Measurements from ENCODE around the gene OSBPL2.

OSBPL2 gene

DNA sequence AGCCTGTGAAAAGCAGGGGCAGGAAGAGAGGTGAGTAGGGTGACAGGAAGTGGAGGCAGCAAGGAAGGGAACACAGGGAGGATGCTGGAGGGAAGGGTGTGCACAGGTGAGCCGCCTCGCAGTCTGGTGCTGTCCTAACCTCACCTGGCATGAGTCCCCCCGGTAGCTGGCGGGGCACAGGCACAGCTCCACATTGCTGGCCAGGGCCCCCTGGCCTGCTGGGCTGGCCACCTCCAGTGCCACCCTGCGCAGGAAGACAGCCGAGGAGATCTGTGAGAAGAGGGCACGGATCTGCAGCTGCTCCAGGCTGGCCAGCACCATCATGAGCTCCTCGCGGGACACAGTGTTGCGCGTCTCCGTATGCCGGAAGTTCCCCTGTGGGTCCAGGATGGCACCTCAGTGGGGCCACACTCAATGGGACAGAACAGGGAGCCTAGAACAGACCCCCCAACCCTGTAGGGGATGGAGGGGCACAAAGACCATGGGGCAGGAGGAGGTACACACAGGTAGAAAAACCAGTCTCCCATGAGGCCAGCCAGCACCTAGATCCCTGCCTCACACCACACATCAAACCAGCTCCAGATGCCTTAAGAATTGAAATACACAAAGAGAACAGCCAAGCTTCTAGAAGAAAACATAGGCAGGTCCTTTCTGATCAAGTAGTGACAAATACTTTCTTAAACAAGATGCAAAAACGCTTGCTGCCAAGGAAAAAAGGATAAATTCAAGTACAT lies 87.0 kb downstream of the OSBPL2 start:
- DNase-seq (ENCODE audit: low read depth in 2 of 2): no peak

DNA sequence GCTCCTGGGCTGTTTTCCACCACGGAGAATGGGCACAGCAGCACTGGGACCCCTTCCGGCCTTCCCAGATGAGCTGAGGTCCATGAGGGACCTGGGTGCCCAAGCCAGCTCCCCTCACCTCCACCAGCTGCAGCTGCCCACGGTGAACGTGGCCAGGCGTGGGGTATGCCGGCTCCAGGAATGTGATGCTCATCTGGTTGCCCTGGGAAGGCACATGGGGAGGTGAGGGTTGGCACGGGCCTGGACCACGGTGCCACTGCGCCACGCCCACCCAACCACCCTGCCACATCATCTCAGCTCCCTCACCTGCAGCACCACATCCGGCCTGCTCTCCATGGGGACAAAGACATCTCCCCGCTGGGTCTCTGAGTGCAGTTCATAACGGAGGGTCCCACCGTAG lies 88.2 kb downstream of the OSBPL2 start:
- no peak for DNase-seq (ENCODE audit: low read depth in 2 of 2)

DNA sequence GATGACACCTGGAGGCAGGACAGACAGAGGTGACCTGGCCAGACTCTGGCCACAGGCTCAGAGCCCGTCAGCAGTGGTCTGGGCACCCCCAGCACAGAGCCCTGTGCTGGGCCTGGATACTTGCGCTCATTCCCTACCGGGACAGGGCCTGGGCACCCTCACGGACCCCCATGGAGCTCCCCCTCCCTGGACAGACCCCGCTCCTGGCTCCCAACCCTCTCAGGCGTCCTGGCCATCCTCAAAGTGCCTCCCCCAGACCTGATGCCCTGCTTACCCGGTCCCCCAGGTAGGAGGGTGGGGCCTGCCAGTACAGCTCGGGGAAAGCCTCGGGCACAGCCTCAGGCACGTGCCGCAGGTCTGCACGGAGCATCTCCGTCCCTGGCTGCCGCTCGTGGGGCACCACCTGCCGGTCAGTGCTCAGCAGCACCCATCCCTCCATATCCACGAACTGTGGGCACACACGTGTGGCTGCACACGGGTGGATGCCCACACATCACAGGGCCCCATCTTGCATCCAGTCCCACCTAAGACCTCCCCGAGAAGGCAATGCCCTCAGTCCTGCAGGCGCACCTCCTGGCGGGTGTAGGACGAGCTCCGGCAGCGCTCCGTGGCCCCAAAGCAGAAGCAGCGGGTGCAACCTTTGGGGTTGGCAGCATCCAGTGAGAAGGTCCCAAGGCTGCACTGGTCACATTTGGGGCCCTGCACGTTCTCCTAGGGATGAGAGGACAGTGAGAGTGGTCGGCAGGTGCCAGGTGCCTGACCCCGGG lies 88.8 kb downstream of the OSBPL2 start:
- DNase-seq (ENCODE audit: low read depth in 2 of 2): no peak

DNA sequence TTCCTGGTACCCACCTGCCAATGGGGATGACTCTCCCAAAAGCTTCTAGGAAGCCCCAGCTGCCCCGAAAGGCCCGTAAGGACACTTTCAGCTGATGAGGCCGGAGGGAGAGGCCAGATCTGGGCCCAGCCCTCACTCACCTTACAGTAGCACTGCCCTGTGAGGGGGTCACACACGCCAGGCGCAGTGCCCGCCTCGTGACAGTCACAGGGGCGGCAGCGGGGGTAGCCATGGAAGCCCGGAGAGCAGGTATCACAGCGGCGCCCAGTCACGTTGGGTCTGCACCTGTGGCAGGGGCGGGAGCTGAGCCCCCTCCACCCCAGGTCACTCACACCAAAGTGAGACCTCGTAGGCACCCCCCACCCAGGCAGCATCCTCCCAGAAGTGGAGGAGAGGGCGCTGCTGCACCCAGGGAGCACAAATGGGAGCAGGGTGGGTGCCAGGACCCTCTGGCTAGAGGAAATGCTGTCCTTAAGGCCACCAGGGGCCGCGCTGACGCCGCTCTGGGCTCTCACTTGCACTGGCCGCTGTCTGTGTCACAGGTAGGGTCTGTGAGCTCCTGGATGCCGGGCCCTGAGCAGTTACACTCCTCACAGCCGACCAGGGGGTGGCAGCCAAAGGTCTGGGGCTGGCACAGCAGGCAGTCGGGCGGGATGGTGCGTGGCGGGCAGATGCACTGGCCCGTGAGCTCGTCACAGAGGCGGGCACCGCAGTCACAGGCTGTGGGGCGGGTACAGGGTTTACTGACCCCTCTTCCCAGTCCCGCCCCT lies 89.6 kb downstream of the OSBPL2 start:
- no peak for DNase-seq (ENCODE audit: low read depth in 2 of 2)

DNA sequence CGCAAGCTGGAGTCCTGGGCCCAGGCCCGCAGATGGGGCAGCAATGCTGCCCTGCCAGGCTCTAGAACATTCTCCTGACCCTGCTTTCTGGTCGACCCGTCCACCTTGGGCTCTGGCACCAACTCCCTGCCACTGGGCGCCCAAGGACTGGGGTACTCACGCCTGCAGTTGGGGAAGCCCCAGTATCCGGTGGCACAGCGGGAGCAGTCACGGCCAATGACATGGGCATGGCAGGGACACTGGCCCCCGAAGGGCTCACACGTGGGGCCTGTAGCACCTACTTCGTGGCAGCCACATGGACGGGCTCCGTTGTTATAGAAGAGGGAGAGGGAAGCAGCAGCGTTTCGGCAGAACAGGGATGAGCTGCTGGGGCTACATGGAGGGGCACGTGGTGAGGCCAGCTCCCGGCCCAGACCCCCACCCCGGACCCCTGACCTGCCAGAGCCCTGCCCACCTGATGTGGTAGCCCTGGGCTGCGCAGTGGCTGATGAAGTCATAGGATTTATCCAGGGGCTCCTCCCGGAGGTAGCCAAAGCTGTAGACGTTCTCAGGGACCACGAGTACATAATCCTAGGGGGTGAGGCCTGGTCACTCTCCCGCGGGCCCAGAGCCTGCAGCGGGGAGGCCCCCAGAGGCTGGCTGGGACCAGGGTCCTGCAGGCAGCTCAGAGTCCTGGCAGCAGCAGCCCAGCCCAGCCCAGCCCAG lies 90.5 kb downstream of the OSBPL2 start:
- no peak for DNase-seq (ENCODE audit: low read depth in 2 of 2)

DNA sequence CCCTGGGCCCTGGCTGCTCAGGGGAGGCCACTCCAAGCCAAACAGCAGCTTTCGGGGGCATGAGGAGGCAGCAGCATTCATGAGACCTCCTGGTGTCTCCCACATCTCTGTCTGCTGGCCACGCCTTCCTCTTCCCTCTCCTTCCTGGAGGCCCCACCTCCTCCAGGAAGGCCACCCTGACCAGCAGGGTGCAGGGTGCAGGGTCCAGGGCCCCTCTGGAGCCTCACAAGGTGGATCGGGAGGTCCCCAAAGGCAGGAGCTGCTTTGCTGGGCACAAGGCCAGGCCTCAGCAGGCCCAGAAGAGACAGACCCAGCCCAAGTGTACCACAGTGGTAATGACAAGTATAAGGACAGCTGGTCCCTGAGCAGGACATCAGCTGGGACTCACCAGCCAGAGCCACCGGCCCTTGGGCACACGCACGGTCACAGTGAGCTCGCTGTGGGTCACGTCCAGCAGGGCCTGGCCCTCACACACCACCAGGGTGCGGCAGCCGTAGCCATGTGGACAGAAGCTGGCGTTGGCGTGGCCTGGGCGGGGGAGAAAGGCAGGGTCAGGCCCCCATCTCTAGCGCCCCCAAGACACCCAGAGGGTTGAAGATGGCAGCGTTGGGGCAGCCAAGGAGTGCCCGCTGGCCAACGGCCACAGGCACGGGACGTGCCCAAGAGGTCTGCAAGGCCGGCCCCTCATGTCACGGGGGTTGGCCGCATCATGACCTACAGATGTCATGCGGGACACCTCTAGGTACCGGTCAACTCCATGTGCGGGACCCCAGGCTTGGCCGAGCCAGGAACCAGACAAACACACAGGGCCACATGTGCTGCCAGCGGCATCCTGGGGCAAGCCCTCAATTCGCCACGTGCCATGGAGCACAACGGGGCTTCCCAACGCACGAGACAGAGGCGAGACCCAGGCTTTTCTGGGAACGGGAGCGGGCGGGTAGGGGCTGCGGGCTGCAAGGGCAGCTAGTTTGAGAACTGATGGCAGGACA lies 91.4 kb downstream of the OSBPL2 start:
- DNase-seq (ENCODE audit: low read depth in 2 of 2): no peak

DNA sequence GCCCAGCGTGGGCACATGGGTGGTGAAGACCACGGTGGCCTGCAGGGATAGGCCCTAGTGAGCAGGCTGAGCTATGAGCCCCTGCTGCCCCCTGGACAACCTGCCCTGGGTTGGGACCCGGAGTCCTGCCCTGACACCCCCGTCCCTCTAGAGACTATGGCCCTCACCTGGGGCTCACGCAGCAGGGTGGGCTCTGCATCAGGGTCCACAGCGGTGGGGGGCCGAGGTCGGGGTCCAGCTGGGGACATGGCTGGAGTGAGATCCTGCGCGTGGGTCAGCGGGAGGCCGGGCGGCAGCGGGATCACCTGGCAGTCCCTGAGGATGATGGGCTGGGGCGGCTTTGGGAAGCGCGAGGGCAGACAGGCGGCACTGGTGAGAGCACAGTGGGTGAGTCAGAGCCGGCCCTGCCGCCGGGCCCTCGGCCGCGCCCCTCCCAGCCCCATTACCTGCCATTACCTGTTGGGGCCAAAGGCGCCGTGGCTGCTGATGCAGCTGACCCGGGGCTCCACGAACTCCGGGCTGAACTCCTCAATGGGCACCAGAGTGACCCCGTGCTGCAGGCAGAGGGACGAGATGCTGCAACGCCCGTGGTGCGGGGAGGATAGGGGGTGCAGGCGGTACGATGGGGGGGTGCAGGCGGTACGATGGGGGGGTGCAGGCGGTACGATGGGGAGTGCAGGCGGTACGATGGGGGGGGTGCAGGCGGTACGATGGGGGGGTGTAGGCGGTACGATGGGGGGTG lies 92.4 kb downstream of the OSBPL2 start:
- DNase-seq (ENCODE audit: low read depth in 2 of 2): no peak

DNA sequence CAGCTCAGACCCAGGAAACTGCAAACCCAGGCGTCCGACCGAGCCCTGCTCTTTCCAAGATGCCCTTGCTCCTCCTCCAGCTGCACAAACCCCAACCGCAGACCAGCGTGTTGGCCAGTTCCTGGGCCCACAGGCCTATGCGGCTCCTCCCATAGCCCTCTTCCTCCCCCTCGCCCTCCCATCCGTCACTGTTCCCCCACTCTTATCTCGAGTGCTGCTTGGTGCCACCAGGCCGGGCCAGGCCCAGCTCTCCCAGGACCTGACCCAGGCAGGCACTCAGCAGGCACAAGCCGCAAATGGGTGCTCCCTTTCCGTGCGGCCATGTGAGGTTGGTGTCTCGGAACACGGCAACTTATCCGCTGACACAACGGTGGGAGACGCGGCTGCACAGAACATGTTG lies 93.0 kb downstream of the OSBPL2 start:
- DNase-seq (ENCODE audit: low read depth in 2 of 2): no peak

DNA sequence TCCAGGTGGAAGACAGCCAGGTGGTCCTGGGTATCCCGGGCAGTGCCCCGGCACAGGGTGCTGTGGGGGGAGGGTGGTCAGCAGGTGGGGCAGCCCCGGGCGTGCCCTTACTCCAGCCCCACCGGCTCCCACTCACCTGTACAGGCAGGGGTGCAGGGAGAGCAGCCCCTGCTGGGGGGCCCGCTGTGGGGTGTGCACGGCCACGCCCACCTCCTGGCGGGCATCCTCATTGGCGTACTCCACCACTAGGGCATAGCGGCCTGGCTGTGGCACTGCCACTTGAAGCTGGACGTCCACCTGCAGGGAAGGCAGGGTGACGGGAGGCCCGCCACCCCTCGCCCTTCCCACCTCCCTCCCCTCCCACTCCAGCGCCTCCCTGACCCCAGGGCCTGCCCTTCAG lies 94.1 kb downstream of the OSBPL2 start:
- no peak for DNase-seq (ENCODE audit: low read depth in 2 of 2)

DNA sequence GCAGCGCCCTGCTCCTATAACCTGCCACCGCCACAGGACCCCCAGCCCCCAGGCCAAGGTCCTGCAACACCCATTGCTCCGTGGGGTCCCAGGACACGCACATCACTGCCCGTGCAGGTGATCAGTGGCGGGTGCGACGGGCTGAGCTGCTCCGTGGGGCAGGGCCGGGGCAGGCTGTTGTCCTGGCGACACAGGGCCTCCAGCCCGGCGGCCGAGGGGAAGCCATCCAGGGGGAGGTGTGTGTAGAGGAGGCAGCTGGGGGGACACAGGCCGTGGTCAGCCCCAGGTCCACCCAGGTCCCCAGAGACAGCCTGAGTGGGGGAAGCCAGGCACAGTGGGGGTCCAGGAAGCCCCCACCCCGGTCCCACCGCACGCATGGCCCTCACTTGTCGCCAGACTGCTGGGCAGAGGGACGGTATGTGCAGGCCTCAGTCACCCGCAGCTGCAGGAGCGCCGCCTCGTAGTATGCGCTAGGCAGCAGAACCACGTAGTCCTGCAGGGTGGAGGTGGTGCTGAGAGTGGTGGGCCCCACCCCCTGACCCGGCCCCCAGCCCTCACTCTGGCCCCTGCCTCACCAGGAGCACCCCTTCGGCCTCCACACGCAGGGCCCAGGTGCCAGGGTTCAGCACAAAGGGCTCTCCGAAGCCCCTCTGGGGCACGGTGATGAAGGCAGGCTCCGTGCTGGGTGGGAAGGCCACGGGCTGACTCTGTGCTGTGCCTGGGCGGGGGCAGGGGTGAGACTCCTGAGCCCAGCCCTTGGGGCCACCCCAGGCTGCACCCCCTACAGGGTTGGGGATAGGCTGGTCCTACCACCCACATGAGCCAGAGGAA lies 94.9 kb downstream of the OSBPL2 start:
- DNase-seq (ENCODE audit: low read depth in 2 of 2): no peak

DNA sequence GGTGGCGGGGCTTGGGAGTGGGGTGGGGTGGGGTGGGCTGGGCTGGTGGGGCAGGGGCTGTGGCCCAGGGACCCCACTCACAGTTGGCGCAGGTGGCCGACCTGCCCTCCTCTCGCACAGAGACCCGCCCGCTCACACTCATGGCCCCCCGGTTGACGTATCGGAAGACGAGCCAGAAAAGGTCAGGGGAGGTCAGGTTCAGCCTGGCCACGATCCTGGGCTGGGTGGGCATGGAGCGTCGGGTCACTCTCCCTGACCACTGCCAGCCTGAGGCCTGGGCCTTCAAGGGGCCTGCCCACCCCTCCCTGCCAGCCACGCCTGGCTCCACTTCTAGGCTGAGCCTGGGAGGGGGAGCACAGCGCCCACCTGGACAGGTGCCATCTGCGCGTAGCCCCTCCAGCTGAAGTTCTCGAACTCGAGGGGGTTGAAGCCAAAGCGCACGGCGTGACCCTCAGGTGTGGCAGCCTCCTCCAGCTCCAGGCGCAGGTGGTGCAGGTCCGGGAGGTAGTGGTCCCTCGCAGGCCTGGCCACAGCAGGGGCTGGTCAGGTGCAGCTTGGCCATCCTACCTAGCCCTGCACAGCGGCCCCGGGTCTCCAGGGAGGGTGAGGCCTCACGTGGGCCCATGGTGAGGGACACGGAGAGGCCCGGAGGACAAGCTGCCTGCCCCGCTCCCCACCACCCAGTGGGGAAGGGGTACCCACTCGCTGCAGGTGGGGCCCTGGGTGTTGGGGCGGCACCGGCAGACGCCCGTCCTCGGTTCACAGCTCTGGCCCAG lies 95.7 kb downstream of the OSBPL2 start:
- no peak for DNase-seq (ENCODE audit: low read depth in 2 of 2)

DNA sequence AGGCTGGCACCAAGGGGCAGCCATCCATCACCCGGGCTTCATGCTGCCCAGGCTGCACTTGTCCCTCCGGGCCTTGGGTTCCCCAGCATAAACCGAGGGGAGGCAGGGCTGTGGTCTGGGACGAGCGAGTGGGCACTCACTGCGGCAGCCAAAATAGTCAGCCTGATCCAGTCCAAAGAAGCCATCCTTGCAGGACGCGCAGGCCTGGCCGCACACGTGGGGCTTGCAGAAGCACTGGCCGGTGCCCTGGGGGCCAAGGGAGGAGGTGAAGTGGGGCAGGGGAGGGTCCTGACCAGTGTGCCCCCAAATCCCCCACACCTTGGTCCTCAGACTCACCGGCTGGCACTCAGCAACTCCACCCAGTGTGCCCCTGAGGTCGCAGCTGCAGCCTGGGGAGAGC lies 96.6 kb downstream of the OSBPL2 start:
- DNase-seq (ENCODE audit: low read depth in 2 of 2): no peak

DNA sequence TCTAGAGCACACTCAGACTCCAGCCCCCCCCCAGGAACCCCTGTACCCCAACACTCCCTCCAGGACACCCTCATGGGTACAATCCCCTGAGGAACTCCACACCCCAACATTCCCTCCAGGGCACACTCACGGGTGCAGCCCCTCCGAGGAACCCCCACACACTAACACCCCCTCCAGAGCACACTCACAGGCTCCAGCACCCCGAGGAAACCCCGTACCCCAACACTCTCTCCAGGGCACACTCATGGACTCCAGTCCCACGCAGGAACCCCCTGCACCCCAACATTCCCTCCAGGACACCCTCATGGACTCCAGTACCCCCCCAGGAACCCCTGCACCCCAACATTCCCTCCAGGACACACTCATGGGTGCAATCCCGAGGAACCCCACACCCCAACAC lies 97.2 kb downstream of the OSBPL2 start:
- no peak for DNase-seq (ENCODE audit: low read depth in 2 of 2)

DNA sequence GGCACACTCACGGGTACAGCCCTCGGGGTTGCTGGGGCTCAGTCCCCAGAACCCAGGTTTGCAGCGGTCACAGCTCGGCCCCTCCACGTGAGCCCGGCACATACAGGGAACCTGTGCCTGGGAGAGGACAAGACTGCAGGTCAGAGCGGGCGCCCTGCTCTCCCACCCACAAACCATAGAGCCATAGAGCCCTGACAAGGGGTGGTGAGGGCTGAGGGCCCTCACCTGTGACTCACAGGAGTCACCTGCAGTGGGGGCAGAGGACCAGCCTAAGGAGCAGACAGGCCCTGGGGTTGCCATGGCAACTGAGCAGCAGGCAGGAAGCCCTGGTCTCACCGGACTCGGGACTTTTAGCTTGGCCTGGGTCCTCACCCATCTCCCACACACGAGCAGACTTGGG lies 98.0 kb downstream of the OSBPL2 start:
- DNase-seq (ENCODE audit: low read depth in 2 of 2): no peak

DNA sequence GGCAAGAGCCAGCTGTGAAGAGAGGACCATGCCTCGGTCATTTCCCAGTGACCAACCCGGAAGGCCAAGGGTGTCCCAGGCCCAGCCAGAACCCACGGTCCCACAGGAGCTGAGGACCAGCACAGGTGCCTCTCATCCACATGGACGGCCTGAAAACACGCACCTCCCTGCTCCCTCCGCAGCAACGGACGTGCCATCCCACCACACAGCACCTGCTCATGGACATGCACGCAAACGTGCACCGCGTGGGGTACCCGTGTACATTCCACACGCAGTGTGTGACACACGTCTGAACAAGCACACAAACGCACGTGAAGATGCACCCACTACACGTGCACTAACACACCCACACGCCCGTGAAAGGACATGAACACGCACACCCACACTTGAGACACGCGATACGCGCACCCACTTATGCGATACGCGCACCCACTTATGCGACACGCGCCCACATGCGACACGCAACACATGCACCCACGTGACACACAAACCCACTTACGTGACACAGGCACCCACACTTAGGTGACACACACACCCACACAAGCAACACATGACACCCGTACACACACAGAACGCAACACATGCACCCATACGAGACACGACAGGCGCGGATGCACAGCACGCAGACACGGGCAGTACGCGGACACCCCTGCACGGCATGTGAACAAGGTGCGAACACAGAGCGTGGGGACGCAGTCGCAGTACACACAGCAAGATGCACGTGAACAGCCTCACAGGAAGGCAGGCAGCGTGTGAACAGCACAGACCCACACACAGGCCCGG lies 98.6 kb downstream of the OSBPL2 start:
- no peak for DNase-seq (ENCODE audit: low read depth in 2 of 2)

DNA sequence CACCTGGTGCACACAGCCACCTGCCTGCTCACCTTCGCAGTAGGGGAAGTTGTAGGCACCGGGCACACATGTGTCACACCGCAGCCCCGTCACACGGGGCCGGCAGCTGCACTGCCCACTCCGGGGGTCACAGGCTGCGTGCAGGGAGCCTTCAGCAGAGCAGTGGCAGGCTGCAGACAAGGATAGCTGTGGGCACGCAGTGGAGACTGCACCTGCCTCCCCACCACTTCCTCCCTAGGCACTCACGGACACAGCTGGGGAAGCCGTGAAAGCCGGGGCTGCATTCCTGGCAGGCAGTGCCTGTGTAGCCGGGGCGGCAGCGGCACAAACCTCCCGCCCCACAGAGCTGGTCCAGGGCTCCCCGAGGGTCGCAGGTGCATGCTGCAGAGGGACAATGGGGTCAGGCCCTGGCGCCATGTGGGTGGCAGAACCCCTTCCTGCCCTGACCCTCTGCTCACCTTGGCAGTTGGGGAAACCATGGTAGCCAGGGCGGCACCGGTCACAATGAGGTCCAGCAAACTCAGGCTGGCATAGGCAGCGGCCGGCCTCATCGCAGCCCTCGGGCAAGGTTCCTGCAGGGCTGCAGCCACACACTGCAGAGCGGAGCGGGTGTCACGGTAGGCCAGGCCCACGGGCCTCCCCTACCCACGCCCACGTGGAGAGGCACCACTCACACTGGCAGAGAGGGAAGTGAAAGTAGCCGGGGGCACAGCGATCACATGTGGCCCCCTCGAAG lies 99.4 kb downstream of the OSBPL2 start:
- DNase-seq (ENCODE audit: low read depth in 2 of 2): no peak

DNA sequence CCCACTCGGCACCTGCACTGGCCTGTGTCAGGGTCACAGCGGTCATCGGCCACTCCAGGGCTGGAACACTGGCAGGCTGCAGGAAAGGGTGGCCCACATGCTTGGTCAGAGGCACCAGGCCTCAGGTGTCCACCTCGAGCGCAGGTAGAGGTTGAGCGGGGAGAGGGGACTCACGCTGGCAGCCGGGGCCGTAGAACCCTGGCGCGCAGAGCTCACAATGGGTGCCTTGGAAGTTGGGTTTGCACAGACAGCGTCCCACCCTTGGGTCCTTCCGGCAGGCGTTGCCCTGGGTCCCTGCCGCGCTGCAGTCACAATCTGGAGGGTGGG lies 99.9 kb downstream of the OSBPL2 start:
- no peak for DNase-seq (ENCODE audit: low read depth in 2 of 2)

Data from activated CD4-positive, alpha-beta T cell treated with anti-CD3 and anti-CD28 coated beads for 24 hours (primary cell).